ENCODE data around the gene ERRFI1.

- TF ChIP-seq CTCF (IDR thresholded peaks at IDR 0.05) = no peak
- no peak for TF ChIP-seq POLR2A (IDR thresholded peaks at IDR 0.05)
- TF ChIP-seq POLR2AphosphoS5 (IDR thresholded peaks at IDR 0.05) = no peak
- TF ChIP-seq EP300 (IDR thresholded peaks at IDR 0.05; ENCODE audit: low read depth) = no peak
Observed at GRCh38 chr1:8033322-8033721, 7.2 kb upstream of the ERRFI1 start.
